ENCODE data around the gene STN1. TPM values are rescaled to one million over a fixed set of nuclear protein-coding genes. Genes with fewer than 3 reads are reported as not detected.

The STN1 gene
- total RNA-seq, 1 experiment from 2014 or later: 16.1 TPM

DNA sequence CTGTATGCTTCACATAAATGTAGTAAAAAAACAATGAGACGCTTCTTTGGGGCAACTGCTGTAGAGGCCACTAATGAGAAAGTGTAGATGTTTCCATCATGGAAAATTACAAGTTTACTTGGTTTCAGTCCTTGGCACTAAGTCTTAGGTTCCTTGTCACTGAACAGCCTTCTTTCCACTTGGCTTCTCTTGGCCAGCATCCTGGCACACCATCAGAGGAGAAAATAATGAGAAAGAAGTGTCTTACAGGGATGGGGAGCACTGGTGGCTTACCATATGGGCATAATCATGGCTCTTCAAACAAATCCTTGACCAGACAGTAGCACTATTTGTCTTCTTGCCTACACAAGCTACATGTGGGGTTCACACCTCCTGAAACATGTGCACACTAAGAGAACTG, 40.1 kb downstream of the STN1 start:
- no peaks in the 10 kb centered on the region for H3K4me1 ChIP-seq
- H3K9me3 ChIP-seq: no peaks in the 10 kb centered on the region
- H3K4me3 ChIP-seq (ENCODE audit: low read depth, low read length): no peak overlapping the region
- no peaks in the 10 kb centered on the region for H3K36me3 ChIP-seq (ENCODE audit: control insufficient read depth, insufficient read depth, low read length)
- Mint-ChIP-seq H3K9me3 (ENCODE audit: unreplicated experiment) (no peaks in the 10 kb centered on the region), H3K4me3 (ENCODE audit: unreplicated experiment) (no peak overlapping the region), H3K36me3 (ENCODE audit: insufficient read depth, unreplicated experiment) (no peaks in the 10 kb centered on the region), H3K27me3 (ENCODE audit: insufficient read depth, unreplicated experiment) (no peaks in the 10 kb centered on the region), H3K27ac (ENCODE audit: unreplicated experiment) (no peak overlapping the region), H3K4me1 (ENCODE audit: low read depth, unreplicated experiment) (no peaks in the 10 kb centered on the region)
- intact Hi-C loops (cut with micrococcal nuclease; ENCODE audit: unreplicated experiment): no loop called here
- POLR2A ChIA-PET: no interaction called here
- DNase-seq: no peak
- TF ChIP-seq, protein P1, sequence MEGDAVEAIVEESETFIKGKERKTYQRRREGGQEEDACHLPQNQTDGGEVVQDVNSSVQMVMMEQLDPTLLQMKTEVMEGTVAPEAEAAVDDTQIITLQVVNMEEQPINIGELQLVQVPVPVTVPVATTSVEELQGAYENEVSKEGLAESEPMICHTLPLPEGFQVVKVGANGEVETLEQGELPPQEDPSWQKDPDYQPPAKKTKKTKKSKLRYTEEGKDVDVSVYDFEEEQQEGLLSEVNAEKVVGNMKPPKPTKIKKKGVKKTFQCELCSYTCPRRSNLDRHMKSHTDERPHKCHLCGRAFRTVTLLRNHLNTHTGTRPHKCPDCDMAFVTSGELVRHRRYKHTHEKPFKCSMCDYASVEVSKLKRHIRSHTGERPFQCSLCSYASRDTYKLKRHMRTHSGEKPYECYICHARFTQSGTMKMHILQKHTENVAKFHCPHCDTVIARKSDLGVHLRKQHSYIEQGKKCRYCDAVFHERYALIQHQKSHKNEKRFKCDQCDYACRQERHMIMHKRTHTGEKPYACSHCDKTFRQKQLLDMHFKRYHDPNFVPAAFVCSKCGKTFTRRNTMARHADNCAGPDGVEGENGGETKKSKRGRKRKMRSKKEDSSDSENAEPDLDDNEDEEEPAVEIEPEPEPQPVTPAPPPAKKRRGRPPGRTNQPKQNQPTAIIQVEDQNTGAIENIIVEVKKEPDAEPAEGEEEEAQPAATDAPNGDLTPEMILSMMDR (IDR thresholded peaks at IDR 0.05; ENCODE audit: insufficient read depth in 1 of 2, low read depth in 1 of 2, low read length in 1 of 2, severe bottlenecking in 1 of 2, unreplicated experiment in 1 of 2): no peak
- BruUV-seq (replicated peaks): no TSS peak
- CTCF ChIA-PET: no interaction called here
- no peaks in the 10 kb centered on the region for H3K27me3 ChIP-seq (replicated peaks; ENCODE audit: control insufficient read depth, insufficient read depth, low read length)

DNA sequence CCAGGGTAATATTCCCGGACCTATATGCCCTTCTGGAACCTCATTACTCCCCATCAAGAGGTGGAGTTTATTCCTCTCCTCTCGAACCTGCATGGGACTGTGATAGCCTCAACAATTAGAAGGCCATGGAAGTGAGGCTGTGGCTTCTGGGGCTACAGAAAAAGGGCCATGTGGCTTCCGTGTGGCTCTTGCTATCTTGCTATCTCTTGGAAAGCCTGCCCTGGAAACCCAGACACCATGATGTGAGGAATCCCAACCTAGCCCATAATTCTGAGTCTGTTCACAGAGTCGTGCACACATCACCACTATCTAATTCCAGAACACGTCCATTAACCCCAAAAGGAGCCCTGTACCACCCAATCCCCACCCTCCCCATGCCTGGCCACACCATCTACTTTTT, 41.8 kb downstream of the STN1 start:
- Histone ChIP-seq H3K4me3 (ENCODE audit: low read depth, low read length) (no peak overlapping the region), H3K4me1 (no peaks in the 10 kb centered on the region), H3K36me3 (ENCODE audit: control insufficient read depth, insufficient read depth, low read length) (no peaks in the 10 kb centered on the region), H3K27me3 (replicated peaks; ENCODE audit: control insufficient read depth, insufficient read depth, low read length) (no peaks in the 10 kb centered on the region), H3K9me3 (no peaks in the 10 kb centered on the region)
- BruUV-seq (replicated peaks): no TSS peak
- Mint-ChIP-seq H3K9me3 (ENCODE audit: unreplicated experiment) (no peaks in the 10 kb centered on the region), H3K27me3 (ENCODE audit: insufficient read depth, unreplicated experiment) (no peaks in the 10 kb centered on the region), H3K27ac (ENCODE audit: unreplicated experiment) (no peak overlapping the region), H3K36me3 (ENCODE audit: insufficient read depth, unreplicated experiment) (peaks cover 6% of the 10 kb centered on the region), H3K4me3 (ENCODE audit: unreplicated experiment) (no peak overlapping the region), H3K4me1 (ENCODE audit: low read depth, unreplicated experiment) (peaks cover 6% of the 10 kb centered on the region)
- POLR2A ChIA-PET: no interaction called here
- CTCF ChIA-PET: no interaction called here
- intact Hi-C loops (cut with micrococcal nuclease; ENCODE audit: unreplicated experiment): no loop called here
- TF ChIP-seq, protein P1 (IDR thresholded peaks at IDR 0.05; ENCODE audit: insufficient read depth in 1 of 2, low read depth in 1 of 2, low read length in 1 of 2, severe bottlenecking in 1 of 2, unreplicated experiment in 1 of 2): no peak
- no peak for DNase-seq

DNA sequence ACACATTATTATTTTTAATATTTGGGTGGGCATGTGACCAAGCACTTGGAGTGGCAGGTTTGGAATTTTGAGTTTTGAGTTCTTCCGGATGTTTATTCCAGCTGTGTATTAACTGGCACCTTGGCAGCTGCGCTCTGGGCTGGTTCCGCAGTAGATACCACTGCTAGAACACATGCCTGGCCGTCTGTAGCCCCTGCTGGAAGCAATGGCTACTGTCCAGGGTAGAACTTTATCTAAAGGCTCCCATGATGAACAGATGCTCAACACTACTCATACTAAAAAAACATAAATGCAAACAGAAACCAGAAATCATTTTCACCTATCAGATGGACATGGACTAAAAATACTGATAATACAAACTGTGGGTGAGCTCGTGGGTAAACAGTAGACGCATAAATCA, 43.3 kb downstream of the STN1 start:
- H3K27me3 ChIP-seq (replicated peaks; ENCODE audit: control insufficient read depth, insufficient read depth, low read length): no peaks in the 10 kb centered on the region
- POLR2A ChIA-PET: no interaction called here
- CTCF ChIA-PET: interaction anchor here (0.6 to 1.1 kb wide), 2 partner anchors 43 to 157 kb away, joined by 3 to 4 read pairs; partner anchors contain the start of gene STN1
- H3K27ac Mint-ChIP-seq (ENCODE audit: unreplicated experiment): no peak overlapping the region
- H3K27me3 Mint-ChIP-seq (ENCODE audit: insufficient read depth, unreplicated experiment): no peaks in the 10 kb centered on the region
- no TSS peak for BruUV-seq (replicated peaks)
- H3K4me1 ChIP-seq: no peaks in the 10 kb centered on the region
- intact Hi-C loops (cut with micrococcal nuclease; ENCODE audit: unreplicated experiment): no loop called here
- H3K4me3 ChIP-seq (ENCODE audit: low read depth, low read length): no peak overlapping the region
- DNase-seq: no peak
- no peak overlapping the region for H3K4me3 Mint-ChIP-seq (ENCODE audit: unreplicated experiment)
- no peaks in the 10 kb centered on the region for H3K36me3 ChIP-seq (ENCODE audit: control insufficient read depth, insufficient read depth, low read length)
- no peaks in the 10 kb centered on the region for H3K9me3 ChIP-seq
- H3K9me3 Mint-ChIP-seq (ENCODE audit: unreplicated experiment): no peaks in the 10 kb centered on the region
- peaks cover 6% of the 10 kb centered on the region for H3K36me3 Mint-ChIP-seq (ENCODE audit: insufficient read depth, unreplicated experiment)
- H3K4me1 Mint-ChIP-seq (ENCODE audit: low read depth, unreplicated experiment): peaks cover 12% of the 10 kb centered on the region
- TF ChIP-seq, protein P1 (IDR thresholded peaks at IDR 0.05; ENCODE audit: insufficient read depth in 1 of 2, low read depth in 1 of 2, low read length in 1 of 2, severe bottlenecking in 1 of 2, unreplicated experiment in 1 of 2): no peak
